Brain pericyte (primary cell): ENCODE measurements around the gene SERPINA5.

Source experiments
- DNase-seq: peaks from one replicate; pipeline ENCODE4 v3.0.0-alpha.2; 2012; ENCODE audit warnings: low read depth, low spot score

Gene SERPINA5

GRCh38 chr14:94548999-94549985, 31.9 kb upstream of the SERPINA5 start:
- no peak for DNase-seq

GRCh38 chr14:94550041-94550440, 31.2 kb upstream of the SERPINA5 start:
- DNase-seq, result no peak

GRCh38 chr14:94555991-94556390, 25.2 kb upstream of the SERPINA5 start:
- DNase-seq, result no peak

- no peak for DNase-seq
Observed at GRCh38 chr14:94557327-94557726, 23.9 kb upstream of the SERPINA5 start.

GRCh38 chr14:94558842-94559241, 22.4 kb upstream of the SERPINA5 start:
- DNase-seq, result no peak

GRCh38 chr14:94559638-94560290, 21.5 kb upstream of the SERPINA5 start:
- DNase-seq, result no peak

GRCh38 chr14:94560291-94560665, 20.9 kb upstream of the SERPINA5 start:
- no peak for DNase-seq

GRCh38 chr14:94560751-94561655, 20.2 kb upstream of the SERPINA5 start, which contains the start of gene SERPINA4:
SERPINA4 (plus strand) TSS chr14:94561442; CDS start chr14:94563483, 2,041 bp downstream.
- no peak for DNase-seq

GRCh38 chr14:94561656-94562010, 19.6 kb upstream of the SERPINA5 start:
- DNase-seq, result no peak

- no peak for DNase-seq
Observed at GRCh38 chr14:94562022-94562421, 19.2 kb upstream of the SERPINA5 start.

- DNase-seq, result no peak
Observed at GRCh38 chr14:94562941-94563883, 18.0 kb upstream of the SERPINA5 start.

- no peak for DNase-seq
Observed at GRCh38 chr14:94564381-94564780, 16.8 kb upstream of the SERPINA5 start.

GRCh38 chr14:94568186-94568585, 13.0 kb upstream of the SERPINA5 start:
- DNase-seq, result no peak

- no peak for DNase-seq
Observed at GRCh38 chr14:94569381-94570001, 11.7 kb upstream of the SERPINA5 start.

- DNase-seq, result no peak
Observed at GRCh38 chr14:94570002-94570400, 11.2 kb upstream of the SERPINA5 start.

- no peak for DNase-seq
Observed at GRCh38 chr14:94570440-94570839, 10.8 kb upstream of the SERPINA5 start.

GRCh38 chr14:94571395-94571794, 9.8 kb upstream of the SERPINA5 start:
- no peak for DNase-seq

GRCh38 chr14:94571950-94572349, 9.3 kb upstream of the SERPINA5 start:
- DNase-seq, result no peak

- DNase-seq, result no peak
Observed at GRCh38 chr14:94572637-94573303, 8.5 kb upstream of the SERPINA5 start.
